Right cardiac atrium (tissue), 5 donors: ENCODE data around the gene BCAS4. TPM values are rescaled to one million over a fixed set of nuclear protein-coding genes. Genes with fewer than 3 reads are reported as not detected.
"Not testable (repeated sequence)": the region's sequence is repeated elsewhere in the genome, so short reads cannot be mapped to it uniquely, and the experiment has no call there.

Experiments used
- ATAC-seq, 2 donors: fragments of 200-7000 bp; cut with Tn5 transposase; one replicate each; pipeline versions ENCODE4 v1.8.0 to v1.9.1; 2020; ENCODE audit warnings: moderate library complexity in 2 of 2, mild to moderate bottlenecking in 1 of 2
- DNase-seq, 3 donors: peaks; one replicate each; pipeline ENCODE4 v3.0.0-alpha.2; 2020
- H3K27ac ChIP-seq: one replicate; pipeline ENCODE4 v1.5.1; 2013; ENCODE audit warnings: mild to moderate bottlenecking, low read length, control low read depth, moderate library complexity
- H3K27me3 ChIP-seq: one replicate; pipeline ENCODE4 v1.6.1; 2013; ENCODE audit not compliant: control insufficient read depth, insufficient read depth
- H3K4me1 ChIP-seq: one replicate; pipeline ENCODE4 v1.6.1; 2013; ENCODE audit warnings: low read length; ENCODE audit not compliant: control insufficient read depth, insufficient read depth
- H3K4me3 ChIP-seq: one replicate; pipeline ENCODE4 v1.5.1; 2013; ENCODE audit warnings: low read length, control low read depth
- H3K9me3 ChIP-seq: one replicate; pipeline ENCODE4 v1.6.1; 2013; ENCODE audit warnings: low read length; ENCODE audit not compliant: control insufficient read depth
- WGBS: extraction: QIAGEN DNeasy Blood & Tissue Kit; methylation state at CpG from one replicate; pipeline ENCODE4 v1.1.7; 2013; 5-methylcytosine and 5-hydroxymethylcytosine counted together
- intact Hi-C, 4 donors: fragments of 100-400 bp; cut with DNase I; formaldehyde crosslinking; loops; one replicate each; pipeline versions ENCODE4 v1.11.0 to v1.14.0; 2022 to 2023
- polyA plus RNA-seq: library from polyadenylated mRNA; stranded (reverse); fragments of 200-250 nt; gene quantifications from one replicate; pipeline ENCODE4 v1.2.3, GENCODE V29; 2013
- total RNA-seq, 4 donors: library from RNA; stranded (reverse); fragmentation: NEBNext Ultra II Directional; extraction: Animal tissue kit (Norgen Biotek cat#: 25700); gene quantifications; one replicate each; pipeline ENCODE4 v1.2.1, GENCODE V29; 2021
- donor health status: healthy with polysubstance abuse.
- donor health status: DM: no; HTN: yes; CAD: no.
- donor health status: DM: no; HTN: no; CAD: no.
- donor health status: DM: no; HTN: yes; CAD: no; lungs with severe emphysema.
- donor health status: DM: yes; HTN: yes; CAD: no.

BCAS4 gene
- total and polyA plus RNA-seq, 5 donors, result 1.6 to 3.5 (median 2.4) TPM

DNA sequence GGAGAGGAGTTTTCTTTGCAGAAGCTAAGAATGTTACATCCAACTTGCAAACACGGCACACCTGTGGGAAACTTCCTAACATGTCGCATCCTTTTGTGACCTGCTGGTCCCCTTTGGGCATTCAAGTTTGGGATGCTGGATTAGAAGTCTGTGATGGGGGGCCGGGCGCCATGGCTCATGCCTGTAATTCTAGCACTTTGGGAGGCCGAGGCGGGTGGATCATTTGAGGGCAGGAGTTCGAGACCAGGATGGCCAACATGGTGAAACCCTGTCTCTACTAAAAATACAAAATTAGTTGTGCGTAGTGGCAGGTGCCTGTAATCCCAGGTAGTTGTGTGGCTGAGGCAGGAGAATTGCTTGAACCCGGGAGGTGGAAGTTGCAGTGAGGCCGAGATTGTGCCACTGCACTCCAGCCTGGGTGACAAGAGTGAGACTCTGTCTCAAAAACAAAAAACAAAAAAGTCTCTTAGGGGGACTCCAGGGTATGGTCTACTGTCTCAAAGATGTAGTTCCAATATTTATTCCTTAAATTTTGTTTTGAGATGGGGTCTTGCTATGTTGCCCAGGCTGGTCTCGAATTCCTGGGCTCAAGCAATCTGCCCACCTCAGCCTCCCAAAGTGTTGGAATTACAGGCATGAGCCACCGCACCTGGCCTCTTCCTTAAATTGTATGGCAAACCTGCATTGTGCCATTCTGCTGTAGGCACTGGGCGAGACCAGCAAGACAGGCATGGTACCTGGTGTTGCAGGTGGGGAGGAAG is 6.3 kb downstream of the BCAS4 start:
- H3K4me3 ChIP-seq, H3K4me1 ChIP-seq, H3K27me3 ChIP-seq, H3K27ac ChIP-seq, H3K9me3 ChIP-seq, DNase-seq, ATAC-seq, intact Hi-C loops: not testable (repeated sequence)
- 93% methylated on average over 13 of the region's 13 CpGs for WGBS

- ATAC-seq (no peak), DNase-seq (no peak)
- intact Hi-C loops, result no loop called here
- 95% methylated on average over 5 of the region's 5 CpGs for WGBS
- no peak overlapping the region for H3K4me3 ChIP-seq
- no peaks in the 10 kb centered on the region for H3K9me3 ChIP-seq
- no peaks in the 10 kb centered on the region for H3K4me1 ChIP-seq
- H3K27me3 ChIP-seq, result no peaks in the 10 kb centered on the region
- no peak overlapping the region for H3K27ac ChIP-seq
Observed at GRCh38 chr20:50801747-50802125, 6.9 kb downstream of the BCAS4 start.

DNA sequence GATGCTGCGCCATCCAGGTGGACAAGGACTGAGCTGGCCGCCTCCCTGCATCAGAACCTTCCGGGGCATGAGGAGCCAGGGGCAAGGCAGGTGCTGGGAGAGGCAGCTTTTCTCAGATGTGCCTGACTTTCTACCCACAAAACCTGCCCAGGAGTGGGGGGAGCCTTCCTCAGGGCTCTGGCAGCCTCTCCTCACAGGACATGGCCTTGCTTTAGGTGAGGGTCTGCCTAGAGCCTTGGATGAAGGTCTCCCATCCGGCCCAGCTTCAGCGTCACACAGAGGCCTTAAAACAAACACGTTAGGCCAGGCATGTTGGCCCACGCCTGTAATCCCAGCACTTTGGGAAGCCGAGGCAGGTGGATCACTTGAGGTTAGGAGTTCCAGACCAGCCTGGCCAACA is 7.4 kb downstream of the BCAS4 start:
- DNase-seq (no peak), ATAC-seq (no peak)
- no peaks in the 10 kb centered on the region for H3K9me3 ChIP-seq
- 89% methylated on average over 8 of the region's 8 CpGs for WGBS
- H3K4me1 ChIP-seq, result no peaks in the 10 kb centered on the region
- no peak overlapping the region for H3K4me3 ChIP-seq
- intact Hi-C loops, result no loop called here
- H3K27me3 ChIP-seq, result no peaks in the 10 kb centered on the region
- H3K27ac ChIP-seq, result no peak overlapping the region

DNA sequence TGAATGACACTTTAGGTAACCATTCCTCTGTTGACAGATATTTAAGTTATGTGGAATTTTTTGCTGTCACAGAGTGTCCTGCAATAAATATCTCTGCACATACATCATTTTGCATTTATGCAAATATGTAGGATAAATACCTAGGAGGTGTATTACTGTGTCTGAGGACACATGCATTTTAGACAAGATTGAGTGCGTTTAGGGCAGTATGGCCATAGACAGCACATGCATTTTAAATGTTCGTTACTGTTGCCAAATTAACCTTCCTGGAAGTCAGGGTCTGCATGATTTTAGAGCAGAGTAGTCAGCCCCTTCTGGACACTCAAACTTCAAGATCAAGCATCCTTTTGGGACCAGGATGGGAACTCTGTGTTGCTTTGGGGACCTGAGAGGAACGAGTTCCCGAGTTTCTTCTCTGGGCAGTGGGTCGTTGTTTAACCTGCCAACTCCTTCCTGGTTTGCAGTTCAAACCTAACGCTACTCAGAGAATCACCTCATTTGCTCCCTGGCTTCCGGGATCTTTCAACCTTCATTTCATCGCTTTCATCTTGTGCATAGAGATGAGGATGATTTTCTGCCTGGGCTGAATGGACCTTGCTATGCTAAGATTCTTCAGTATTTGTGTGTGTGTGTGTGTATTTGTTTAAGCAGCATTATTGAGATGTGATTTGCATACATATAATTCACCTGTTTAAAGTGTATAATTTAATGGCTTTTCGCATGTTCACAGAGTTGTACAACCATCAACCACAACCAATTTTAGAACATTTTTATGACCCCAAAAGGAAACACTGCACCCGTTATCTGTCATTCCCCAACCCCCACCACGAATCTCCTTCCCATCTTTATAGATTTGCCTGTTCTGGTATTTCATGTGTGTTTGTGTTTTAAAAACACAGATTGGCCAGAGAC is 9.8 kb downstream of the BCAS4 start:
- Histone ChIP-seq H3K27ac (no peak overlapping the region), H3K4me1 (no peaks in the 10 kb centered on the region), H3K4me3 (no peak overlapping the region), H3K27me3 (no peaks in the 10 kb centered on the region), H3K9me3 (no peaks in the 10 kb centered on the region)
- ATAC-seq (no peak), DNase-seq (no peak)
- WGBS, result 63% methylated on average over 11 of the region's 11 CpGs
- intact Hi-C loops, result no loop called here

- Histone ChIP-seq H3K4me1 (no peaks in the 10 kb centered on the region), H3K4me3 (no peak overlapping the region), H3K27me3 (no peaks in the 10 kb centered on the region), H3K9me3 (no peaks in the 10 kb centered on the region), H3K27ac (no peak overlapping the region)
- DNase-seq (no peak), ATAC-seq (no peak)
- 53% methylated on average over 1 of the region's 1 CpG for WGBS
- intact Hi-C loops, result no loop called here
Observed at GRCh38 chr20:50805349-50805684, 10.5 kb downstream of the BCAS4 start.

GRCh38 chr20:50806126-50806768 is 11.4 kb downstream of the BCAS4 start:
- no peak for DNase-seq
- intact Hi-C loops, result no loop called here
- no peak for ATAC-seq
- Histone ChIP-seq H3K4me1 (no peaks in the 10 kb centered on the region), H3K27me3 (no peaks in the 10 kb centered on the region), H3K9me3 (no peaks in the 10 kb centered on the region), H3K4me3 (no peak overlapping the region), H3K27ac (no peak overlapping the region)
- WGBS, result 93% methylated on average over 5 of the region's 5 CpGs

- Histone ChIP-seq H3K27ac (no peak overlapping the region), H3K4me1 (no peaks in the 10 kb centered on the region), H3K27me3 (no peaks in the 10 kb centered on the region), H3K4me3 (no peak overlapping the region), H3K9me3 (no peaks in the 10 kb centered on the region)
- 79% methylated on average over 4 of the region's 4 CpGs for whole genome bisulfite sequencing
- no peak for ATAC-seq
- DNase-seq, result no peak
- intact Hi-C loops, result loop anchor here in 1 of 4 donors (10.0 kb wide), 1 partner anchor 115 kb away; no protein-coding TSS in a partner anchor
Observed at GRCh38 chr20:50810063-50810462, 15.2 kb downstream of the BCAS4 start.

GRCh38 chr20:50810842-50811241 is 16.0 kb downstream of the BCAS4 start:
- 93% methylated on average over 4 of the region's 4 CpGs for WGBS
- Histone ChIP-seq H3K27me3 (no peaks in the 10 kb centered on the region), H3K27ac (no peak overlapping the region), H3K4me3 (no peak overlapping the region), H3K4me1 (no peaks in the 10 kb centered on the region), H3K9me3 (no peaks in the 10 kb centered on the region)
- DNase-seq, result no peak
- intact Hi-C loops, result loop anchor here in 1 of 4 donors (10.0 kb wide), 1 partner anchor 114 kb away; no protein-coding TSS in a partner anchor
- ATAC-seq, result no peak

DNA sequence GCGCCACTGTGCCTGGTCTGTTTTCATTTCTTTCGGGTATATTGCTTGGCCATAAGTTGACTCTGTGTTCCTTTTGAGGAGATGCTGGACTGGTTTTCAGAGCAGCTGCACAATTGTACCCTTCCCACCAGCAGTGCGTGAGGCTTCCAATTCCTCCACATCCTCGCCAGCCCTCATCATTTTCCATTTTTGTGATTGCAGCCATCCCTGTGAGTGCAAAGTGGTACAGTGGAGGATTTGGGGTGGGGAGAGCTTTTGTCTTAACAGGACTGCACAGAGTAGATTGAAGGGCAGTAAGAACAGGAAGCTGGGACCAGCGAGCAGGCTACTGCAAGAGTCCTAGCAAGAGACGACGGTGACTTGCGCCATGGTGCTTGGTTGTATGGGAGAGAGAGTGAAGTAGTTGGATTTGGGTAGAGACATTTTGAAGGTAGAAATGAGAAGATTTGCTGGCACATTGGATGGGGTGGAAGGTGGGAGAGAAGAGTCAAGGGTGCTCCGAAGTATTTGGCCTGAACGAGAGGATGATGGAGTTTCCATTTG is 18.3 kb downstream of the BCAS4 start:
- DNase-seq (no peak), ATAC-seq (no peak)
- Histone ChIP-seq H3K27me3 (no peaks in the 10 kb centered on the region), H3K9me3 (no peaks in the 10 kb centered on the region), H3K4me1 (no peaks in the 10 kb centered on the region), H3K27ac (no peak overlapping the region), H3K4me3 (no peak overlapping the region)
- 91% methylated on average over 10 of the region's 10 CpGs for WGBS
- intact Hi-C loops, result loop anchor here in 1 of 4 donors (10.0 kb wide), 1 partner anchor 112 kb away; no protein-coding TSS in a partner anchor

DNA sequence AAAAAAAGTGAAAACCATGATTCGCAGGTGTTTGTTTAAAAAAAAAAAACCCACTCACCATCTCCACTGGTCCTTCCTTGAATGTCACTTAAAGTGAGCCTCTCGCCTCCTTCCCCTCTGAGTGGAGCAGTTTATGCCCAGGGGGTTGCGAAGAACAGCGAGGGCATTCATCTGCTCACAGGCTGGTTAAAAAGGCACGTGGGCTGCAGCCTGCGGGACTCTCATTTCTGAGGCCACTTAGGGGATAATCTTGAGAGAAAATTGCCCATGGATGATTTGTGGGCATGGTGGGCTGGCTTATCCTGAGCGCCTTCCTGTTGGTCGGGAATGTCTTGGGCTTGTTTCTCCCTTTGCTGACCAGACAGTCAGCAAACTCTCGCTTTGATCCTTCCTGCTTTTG is 18.9 kb downstream of the BCAS4 start:
- ATAC-seq (no peak), DNase-seq (no peak)
- Histone ChIP-seq H3K9me3 (no peaks in the 10 kb centered on the region), H3K27me3 (no peaks in the 10 kb centered on the region), H3K4me3 (no peak overlapping the region), H3K4me1 (no peaks in the 10 kb centered on the region), H3K27ac (no peak overlapping the region)
- WGBS, result 78% methylated on average over 9 of the region's 9 CpGs
- intact Hi-C loops, result loop anchor here in 1 of 4 donors (10.0 kb wide), 1 partner anchor 111 kb away; no protein-coding TSS in a partner anchor
